GM12874 (cell line): Measurements from ENCODE around the gene BRD3.

Experiments used
- TF ChIP-seq, protein P1 (sequence below): IDR thresholded peaks from 2 replicates; pipeline ENCODE4 v1.5.1; 2011; ENCODE audit warnings: low read depth, mild to moderate bottlenecking, control low read depth, low read length, moderate library complexity; ENCODE audit not compliant: insufficient read depth

Gene BRD3

DNA sequence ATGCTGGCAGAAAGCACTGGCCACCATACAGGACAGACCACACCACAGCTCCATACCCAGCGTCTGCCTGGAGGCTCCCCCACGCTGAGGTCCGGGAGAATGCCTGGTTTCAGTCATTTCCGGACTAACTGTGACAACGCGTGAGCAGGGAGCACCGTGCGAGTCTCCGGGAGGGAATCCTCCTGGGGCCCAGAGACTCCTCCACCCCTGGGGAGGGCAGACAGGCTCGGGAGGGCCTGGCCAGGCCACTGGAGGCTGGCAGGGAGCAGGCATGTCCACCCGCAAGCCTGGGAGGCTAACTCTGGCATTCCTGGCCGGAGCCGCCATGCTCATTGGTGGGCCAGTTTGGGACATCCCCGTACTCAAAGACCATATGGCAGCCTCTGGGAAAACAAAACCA is 36.0 kb downstream of the BRD3 start:
- TF ChIP-seq, protein P1, sequence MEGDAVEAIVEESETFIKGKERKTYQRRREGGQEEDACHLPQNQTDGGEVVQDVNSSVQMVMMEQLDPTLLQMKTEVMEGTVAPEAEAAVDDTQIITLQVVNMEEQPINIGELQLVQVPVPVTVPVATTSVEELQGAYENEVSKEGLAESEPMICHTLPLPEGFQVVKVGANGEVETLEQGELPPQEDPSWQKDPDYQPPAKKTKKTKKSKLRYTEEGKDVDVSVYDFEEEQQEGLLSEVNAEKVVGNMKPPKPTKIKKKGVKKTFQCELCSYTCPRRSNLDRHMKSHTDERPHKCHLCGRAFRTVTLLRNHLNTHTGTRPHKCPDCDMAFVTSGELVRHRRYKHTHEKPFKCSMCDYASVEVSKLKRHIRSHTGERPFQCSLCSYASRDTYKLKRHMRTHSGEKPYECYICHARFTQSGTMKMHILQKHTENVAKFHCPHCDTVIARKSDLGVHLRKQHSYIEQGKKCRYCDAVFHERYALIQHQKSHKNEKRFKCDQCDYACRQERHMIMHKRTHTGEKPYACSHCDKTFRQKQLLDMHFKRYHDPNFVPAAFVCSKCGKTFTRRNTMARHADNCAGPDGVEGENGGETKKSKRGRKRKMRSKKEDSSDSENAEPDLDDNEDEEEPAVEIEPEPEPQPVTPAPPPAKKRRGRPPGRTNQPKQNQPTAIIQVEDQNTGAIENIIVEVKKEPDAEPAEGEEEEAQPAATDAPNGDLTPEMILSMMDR, result no peak

DNA sequence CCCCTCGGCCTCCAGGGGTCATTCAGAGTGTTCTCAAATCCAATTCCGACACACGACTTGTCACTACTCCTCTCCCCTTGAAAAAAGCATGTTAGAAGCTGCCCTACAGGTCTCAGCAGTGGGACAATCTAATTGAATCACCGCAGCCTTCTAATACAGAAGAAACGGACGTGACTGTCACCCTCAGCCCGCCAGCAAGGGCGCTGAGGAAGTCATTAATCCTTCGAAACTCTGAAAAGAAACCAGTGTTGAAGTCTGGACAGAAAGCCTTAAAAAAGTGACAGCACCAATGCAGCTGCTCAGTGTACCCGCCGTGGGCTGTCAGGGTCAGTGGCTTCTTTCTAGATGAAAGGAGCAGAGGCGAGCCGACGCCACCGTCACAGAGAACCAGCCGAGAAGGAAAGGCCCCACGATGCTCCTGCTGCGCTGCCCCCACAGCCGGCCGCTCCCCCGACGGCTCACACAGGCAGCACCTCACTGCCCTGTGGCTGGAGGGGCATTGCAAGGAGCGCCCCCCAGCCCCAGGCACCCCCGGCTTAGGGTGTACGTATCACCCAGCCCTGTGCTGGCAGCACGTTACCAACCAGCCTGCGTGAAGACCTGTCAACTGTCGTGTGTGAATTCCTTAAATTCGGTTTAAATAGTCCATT is 36.9 kb downstream of the BRD3 start:
- TF ChIP-seq, protein P1, result no peak

DNA sequence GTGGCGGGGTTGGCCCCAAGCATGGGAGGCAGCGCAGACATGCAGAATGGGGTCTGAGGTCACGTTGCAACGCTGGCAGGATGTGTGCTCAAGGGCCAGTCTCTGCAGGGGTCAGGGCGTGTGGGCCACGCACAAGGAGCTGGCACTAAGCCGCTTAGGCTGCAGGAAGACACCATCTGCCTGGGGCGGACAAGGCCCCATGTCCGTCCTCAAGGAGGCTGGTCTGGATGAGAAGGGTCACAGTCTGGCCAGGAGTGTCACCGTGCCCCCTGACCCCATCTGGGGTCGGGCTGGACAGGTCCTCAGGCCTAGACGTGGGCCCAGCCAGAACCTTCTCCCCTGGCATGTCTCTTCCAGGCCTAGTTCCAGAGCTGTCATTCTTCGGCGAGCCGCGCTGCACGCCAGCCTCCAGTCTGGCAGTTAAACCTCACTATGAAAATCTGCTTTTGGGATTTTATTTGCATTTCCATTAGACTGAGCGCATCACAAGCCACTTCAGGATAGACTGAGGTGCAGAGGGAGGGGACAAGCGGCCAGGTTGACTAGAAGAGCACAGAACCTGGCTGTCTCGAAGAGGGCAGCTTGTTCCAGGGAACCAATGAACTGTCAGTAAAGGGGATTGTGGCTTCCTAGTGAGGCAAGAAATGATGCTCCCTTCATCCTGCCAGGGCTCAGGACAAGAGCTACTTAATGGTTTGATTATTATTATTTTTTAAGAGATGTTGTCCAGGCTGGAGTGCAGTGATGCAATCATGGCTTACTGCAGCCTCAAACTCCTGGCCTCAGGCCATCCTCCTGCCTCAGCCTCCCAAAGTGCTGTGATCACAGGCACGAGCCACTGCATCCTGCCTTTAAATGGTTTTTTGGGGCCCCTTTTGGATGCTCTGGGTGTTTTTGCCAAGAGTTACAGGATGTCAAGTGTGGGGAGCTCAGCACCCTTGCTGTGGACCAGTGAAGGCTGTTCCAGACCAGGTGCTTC is 38.3 kb downstream of the BRD3 start:
- TF ChIP-seq, protein P1, result no peak

DNA sequence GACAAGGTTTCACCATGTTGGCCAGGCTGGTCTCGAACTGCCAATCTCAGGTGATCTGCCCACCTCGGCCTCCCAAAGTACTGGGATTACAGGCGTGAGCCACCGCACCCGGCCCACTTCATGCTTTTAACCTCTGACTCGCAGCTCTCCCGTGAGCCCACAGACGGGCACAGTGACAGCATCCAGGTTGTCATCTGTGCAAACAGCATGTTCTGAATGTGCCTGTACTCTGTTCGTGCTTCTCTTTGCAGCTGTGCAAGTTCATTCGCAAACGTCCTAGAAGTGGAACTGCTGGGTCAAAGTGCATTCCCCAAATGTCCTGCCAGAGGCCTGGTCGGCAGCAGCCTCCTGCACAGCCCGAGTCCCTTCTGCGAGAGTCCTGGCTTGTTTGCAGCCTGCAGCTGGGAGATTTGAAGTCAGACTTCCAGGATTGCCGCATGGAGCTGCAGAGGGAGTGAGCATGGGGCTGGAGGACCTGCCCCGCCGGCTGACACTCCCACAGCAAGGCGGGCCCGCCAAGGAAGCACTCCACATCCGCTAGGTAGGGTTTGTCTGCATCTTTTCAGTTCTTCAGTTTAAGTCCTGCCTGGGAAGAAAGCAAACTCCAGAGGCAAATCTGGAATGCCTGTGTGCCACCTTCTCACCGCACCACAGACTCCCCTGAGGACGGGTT is 39.1 kb downstream of the BRD3 start:
- TF ChIP-seq, protein P1, result no peak

DNA sequence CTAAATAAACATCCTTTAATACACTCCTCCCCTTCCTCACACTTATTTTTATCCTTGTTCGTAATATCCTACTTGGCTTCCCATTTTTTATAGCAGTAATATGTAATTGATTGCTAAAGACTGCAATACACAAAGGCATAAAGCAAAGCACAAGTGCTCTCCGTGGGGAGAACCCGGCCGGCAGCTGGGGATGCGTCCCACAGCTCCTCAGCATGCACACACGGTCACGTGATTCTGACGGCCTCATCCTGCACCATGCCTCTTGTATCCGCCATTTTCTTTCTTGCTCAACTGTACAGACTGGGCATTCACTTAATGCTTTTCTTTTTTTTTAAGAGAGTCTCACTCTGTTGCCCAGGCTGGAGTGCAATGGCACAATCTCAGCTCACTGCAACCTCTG is 39.8 kb downstream of the BRD3 start:
- TF ChIP-seq, protein P1, result no peak

DNA sequence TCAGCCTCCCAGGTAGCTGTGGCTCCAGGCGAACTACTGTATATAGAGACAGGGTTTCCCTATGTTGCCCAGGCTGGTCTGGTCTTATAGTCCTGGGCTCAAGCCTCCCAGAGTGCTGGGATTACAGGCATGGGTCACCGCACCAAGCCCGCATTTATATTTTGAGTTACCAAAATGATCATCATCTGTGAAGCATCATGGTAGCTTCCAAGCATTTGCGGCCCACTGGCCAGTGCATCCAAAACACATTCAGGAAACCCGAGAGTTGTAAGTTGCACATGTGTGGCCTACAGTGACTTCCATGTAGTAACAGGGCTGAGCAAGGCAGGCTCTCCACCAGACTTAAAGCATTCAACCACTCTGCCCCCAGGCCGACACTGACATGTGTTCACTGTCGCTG is 40.3 kb downstream of the BRD3 start:
- TF ChIP-seq, protein P1, result no peak

DNA sequence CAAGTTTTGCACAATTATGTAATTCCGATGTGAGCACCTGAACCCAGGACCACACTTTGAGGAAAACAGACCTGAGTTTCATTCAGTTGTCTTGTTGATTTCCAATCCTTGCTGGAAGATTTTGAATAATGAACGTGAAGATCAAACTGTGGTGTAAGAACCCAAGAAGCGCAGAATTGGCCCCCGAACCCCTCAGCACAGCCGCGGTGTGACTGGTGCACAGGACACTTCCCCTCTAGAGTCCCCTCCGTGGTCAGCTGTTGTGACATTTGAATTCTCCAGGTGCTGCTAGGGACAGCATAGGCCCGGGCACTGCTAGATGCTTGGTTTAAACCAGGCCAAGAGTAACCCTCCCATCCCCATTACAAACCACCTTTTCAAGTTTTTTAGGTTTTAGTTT is 40.8 kb downstream of the BRD3 start:
- TF ChIP-seq, protein P1, result no peak
